ENCODE measurements around the gene CASP14.
"Not testable (repeated sequence)": the region's sequence is repeated elsewhere in the genome, so short reads cannot be mapped to it uniquely, and the experiment has no call there.

Gene CASP14

GRCh38 chr19:15072930-15073647 lies 23.8 kb downstream of the CASP14 start:
- peak; percentile 51 for DNase-seq (ENCODE audit: low spot score)

- no peak for DNase-seq (ENCODE audit: low spot score)
Observed at GRCh38 chr19:15074371-15074770, 25.1 kb downstream of the CASP14 start.

GRCh38 chr19:15075806-15076205 lies 26.5 kb downstream of the CASP14 start:
- DNase-seq (ENCODE audit: low spot score): no peak

GRCh38 chr19:15080002-15080401 lies 30.7 kb downstream of the CASP14 start:
- not testable (repeated sequence) for DNase-seq (ENCODE audit: low spot score)

- DNase-seq (ENCODE audit: low spot score): no peak
Observed at GRCh38 chr19:15081911-15082310, 32.6 kb downstream of the CASP14 start, which contains the start of gene OR1I1. Gene OR1I1 (plus strand): TSS chr19:15082211. CDS start chr19:15087066, 4,855 bp downstream.

- no peak for DNase-seq (ENCODE audit: low spot score)
Observed at GRCh38 chr19:15087182-15087581, 37.9 kb downstream of the CASP14 start.

GRCh38 chr19:15091918-15092753 lies 42.9 kb downstream of the CASP14 start:
- no peak for DNase-seq (ENCODE audit: low spot score)

GRCh38 chr19:15093001-15093400 lies 43.7 kb downstream of the CASP14 start:
- DNase-seq (ENCODE audit: low spot score): no peak

- DNase-seq (ENCODE audit: low spot score): no peak
Observed at GRCh38 chr19:15096223-15096622, 46.9 kb downstream of the CASP14 start.

GRCh38 chr19:15097980-15098379 lies 48.7 kb downstream of the CASP14 start:
- DNase-seq (ENCODE audit: low spot score): not testable (repeated sequence)

GRCh38 chr19:15098460-15098859 lies 49.2 kb downstream of the CASP14 start:
- no peak for DNase-seq (ENCODE audit: low spot score)

- DNase-seq (ENCODE audit: low spot score): no peak
Observed at GRCh38 chr19:15099017-15099582, 49.8 kb downstream of the CASP14 start.

- no peak for DNase-seq (ENCODE audit: low spot score)
Observed at GRCh38 chr19:15101479-15102082, 52.3 kb downstream of the CASP14 start.

- DNase-seq (ENCODE audit: low spot score): no peak
Observed at GRCh38 chr19:15104003-15104402, 54.7 kb downstream of the CASP14 start.

- no peak for DNase-seq (ENCODE audit: low spot score)
Observed at GRCh38 chr19:15104411-15104810, 55.1 kb downstream of the CASP14 start.

GRCh38 chr19:15105044-15105443 lies 55.8 kb downstream of the CASP14 start:
- DNase-seq (ENCODE audit: low spot score): no peak

- peak; percentile 85 for DNase-seq (ENCODE audit: low spot score)
Observed at GRCh38 chr19:15107061-15108010, 58.1 kb downstream of the CASP14 start, which contains the start of gene SYDE1. Gene SYDE1 (plus strand): TSS chr19:15107401. CDS start chr19:15107434, 33 bp downstream.

Measured in ecto neural progenitor cell (in vitro differentiated cells).